HEK293T (cell line): ENCODE results near the gene OR2T29.
"Not testable (repeated sequence)": the region's sequence is repeated elsewhere in the genome, so short reads cannot be mapped to it uniquely, and the experiment has no call there.

ENCODE experiments used
- BHLHE40 ChIP-seq: fragments of 450-650 bp; IDR thresholded peaks from 2 replicates; pipeline ENCODE4 v1.6.1; 2016; ENCODE audit warnings: mild to moderate bottlenecking, moderate library complexity, borderline replicate concordance
- ELF4 ChIP-seq: fragments of 450-650 bp; IDR thresholded peaks from 2 replicates; pipeline ENCODE4 v1.6.1; 2017; ENCODE audit warnings: antibody characterized with exemption
- FOXK2 ChIP-seq: fragments of 450-650 bp; IDR thresholded peaks from 2 replicates; pipeline ENCODE4 v1.6.1; 2016; ENCODE audit warnings: mild to moderate bottlenecking
- FOXM1 ChIP-seq: fragments of 450-650 bp; IDR thresholded peaks from 2 replicates; pipeline ENCODE4 v1.6.1; 2017; ENCODE audit warnings: mild to moderate bottlenecking, borderline replicate concordance
- HDGF ChIP-seq: fragments of 450-650 bp; IDR thresholded peaks from 2 replicates; pipeline ENCODE4 v1.6.1; 2017; ENCODE audit warnings: antibody characterized with exemption, borderline replicate concordance
- SP1 ChIP-seq: fragments of 450-650 bp; IDR thresholded peaks from 2 replicates; pipeline ENCODE4 v1.6.1; 2017
- SUZ12 ChIP-seq: fragments of 450-650 bp; IDR thresholded peaks from 2 replicates; pipeline ENCODE4 v1.6.1; 2016; ENCODE audit warnings: mild to moderate bottlenecking
- ZNF384 ChIP-seq: fragments of 450-650 bp; IDR thresholded peaks from 2 replicates; pipeline ENCODE4 v1.6.1; 2016
- TF ChIP-seq, protein P1 (sequence below): fragments of 450-650 bp; IDR thresholded peaks from 2 replicates; pipeline ENCODE4 v1.6.1; 2016

- TF ChIP-seq BHLHE40, HDGF, SUZ12, SP1, ZNF384, ELF4, FOXM1, FOXK2: not testable (repeated sequence)
- TF ChIP-seq, protein P1, sequence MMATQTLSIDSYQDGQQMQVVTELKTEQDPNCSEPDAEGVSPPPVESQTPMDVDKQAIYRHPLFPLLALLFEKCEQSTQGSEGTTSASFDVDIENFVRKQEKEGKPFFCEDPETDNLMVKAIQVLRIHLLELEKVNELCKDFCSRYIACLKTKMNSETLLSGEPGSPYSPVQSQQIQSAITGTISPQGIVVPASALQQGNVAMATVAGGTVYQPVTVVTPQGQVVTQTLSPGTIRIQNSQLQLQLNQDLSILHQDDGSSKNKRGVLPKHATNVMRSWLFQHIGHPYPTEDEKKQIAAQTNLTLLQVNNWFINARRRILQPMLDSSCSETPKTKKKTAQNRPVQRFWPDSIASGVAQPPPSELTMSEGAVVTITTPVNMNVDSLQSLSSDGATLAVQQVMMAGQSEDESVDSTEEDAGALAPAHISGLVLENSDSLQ, result not testable (repeated sequence)
Observed at GRCh38 chr1:248570811-248571210, 8.2 kb upstream of the OR2T29 start.
